Activated T-helper 1 cell treated with Interleukin-2 at 50 U/mL for 16 hours (primary cell): ENCODE data around the gene FDX1.

Source experiments
- DNase-seq: peaks from one replicate; pipeline ENCODE4 v3.0.0-alpha.2; 2020; ENCODE audit warnings: low read depth

The FDX1 gene

DNA sequence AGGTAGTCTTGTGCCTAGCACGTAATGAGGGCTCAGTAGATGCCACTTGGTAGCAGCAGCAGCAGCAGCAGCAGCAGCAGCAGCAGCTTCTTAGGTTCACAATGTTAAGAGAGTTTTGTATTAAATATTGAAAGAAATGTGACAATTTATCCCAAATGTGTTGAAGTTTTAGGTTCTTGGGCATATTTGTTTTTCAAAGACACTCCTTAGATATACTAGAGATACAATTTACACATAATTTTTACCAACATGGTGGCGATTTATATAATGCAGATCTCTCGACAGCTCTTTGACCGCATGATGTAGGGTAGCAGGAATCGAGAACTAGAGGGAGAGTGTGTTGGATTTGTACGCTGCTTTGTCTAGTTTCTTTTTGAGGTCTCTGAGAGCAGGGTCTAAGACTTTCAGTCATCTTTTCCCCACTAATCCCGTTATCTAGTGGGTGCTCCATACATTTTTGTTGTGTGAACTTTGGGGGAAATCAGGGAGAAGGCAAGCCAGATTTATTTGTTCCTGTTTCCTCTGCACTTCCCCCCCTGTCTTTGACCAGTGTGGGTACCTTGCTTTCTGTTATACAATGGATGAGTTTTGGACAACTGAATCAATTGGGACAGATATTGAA is 1.4 kb downstream of the FDX1 start:
- no peak for DNase-seq

DNA sequence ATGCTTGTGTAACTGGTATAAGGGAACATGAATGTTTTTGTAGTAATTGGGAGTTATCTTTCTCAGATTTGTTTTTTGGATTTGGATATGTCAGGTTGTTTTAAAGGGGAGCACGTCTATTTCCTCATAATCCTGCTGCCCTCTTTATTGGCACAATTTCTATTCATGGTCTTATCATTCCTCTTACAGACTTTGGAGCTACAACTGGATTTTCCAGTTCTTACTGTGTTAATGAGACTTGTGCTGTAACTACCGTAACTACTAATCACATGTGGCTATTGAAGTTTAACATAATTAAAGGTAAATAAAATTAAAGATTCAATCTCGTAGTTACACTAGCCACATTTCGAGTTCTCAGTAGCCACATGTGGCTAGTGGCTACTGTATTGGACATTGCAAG is 1.9 kb downstream of the FDX1 start:
- no peak for DNase-seq

DNA sequence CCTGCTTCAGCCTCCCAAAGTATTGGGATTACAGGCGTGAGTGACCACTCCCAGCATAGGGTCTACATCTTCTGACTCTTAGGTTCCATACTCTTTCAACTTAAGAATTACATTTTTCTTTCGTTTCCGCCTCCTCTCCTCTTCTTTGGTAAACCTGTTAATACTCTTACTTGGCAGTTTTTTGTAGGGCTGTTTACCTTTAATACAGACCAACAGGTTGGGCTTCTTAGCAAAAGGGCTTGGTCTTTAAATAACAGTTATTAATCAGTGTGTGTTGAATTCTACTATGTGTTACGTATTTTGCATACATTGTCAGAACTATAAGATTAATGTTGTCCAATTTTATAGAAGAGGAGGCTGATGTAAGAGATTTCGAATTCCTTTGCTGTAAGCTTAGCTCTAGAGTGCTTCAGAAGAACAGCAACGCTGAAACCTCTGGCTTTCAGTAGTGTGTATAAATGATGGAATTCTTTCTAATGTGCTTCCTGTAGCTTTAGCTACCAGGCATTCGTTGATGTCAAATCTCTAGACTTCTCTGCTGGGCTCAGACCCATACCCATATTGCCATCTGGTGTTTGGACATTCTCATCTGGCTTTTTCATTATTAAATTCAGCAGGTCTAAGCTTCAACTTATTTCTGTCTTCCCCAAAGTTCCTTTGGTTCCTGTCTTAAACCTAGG is 3.1 kb downstream of the FDX1 start:
- DNase-seq, result no peak

DNA sequence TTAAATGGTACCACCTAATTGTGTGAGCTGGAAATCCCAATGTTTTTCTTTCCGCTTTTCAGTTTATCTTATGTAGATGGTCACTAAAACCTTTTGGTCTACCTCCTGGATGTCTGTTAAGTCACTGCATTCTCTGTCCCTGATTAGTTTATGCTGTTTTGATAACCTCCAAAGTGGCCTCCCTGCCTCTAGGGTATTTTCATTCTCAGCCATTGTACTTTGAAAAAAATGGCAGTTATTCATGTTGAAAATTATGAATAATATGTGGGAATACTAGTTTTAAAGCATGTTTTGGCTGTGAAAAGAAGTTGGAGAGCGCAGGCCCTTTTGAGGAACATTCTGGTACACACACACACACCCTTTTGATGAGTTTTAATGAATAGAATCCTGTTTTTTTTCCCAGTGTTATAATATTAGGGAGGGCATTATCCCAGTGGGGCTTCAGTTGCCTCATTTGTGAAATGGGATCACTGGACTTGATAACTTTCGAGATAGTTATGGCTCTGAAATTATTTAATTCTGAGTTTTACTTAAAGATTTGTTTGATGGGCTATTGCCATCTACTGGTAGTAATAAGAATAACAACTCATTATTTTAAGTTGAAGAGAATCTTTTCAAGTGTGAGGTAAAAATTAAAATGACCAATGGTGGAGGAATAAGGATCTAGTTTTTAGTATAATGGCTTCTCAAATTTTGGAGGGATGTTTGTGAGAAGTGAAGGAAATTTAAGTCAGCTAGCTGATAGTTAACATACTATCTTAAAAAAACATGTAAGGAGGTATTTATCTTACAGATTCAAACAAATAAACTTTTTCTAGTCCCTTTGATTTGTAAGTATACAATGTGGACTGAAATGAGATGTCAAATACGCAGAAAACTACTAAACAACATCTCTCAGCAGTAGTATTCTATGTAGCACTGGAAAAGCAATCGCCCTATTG is 3.9 kb downstream of the FDX1 start:
- no peak for DNase-seq

DNA sequence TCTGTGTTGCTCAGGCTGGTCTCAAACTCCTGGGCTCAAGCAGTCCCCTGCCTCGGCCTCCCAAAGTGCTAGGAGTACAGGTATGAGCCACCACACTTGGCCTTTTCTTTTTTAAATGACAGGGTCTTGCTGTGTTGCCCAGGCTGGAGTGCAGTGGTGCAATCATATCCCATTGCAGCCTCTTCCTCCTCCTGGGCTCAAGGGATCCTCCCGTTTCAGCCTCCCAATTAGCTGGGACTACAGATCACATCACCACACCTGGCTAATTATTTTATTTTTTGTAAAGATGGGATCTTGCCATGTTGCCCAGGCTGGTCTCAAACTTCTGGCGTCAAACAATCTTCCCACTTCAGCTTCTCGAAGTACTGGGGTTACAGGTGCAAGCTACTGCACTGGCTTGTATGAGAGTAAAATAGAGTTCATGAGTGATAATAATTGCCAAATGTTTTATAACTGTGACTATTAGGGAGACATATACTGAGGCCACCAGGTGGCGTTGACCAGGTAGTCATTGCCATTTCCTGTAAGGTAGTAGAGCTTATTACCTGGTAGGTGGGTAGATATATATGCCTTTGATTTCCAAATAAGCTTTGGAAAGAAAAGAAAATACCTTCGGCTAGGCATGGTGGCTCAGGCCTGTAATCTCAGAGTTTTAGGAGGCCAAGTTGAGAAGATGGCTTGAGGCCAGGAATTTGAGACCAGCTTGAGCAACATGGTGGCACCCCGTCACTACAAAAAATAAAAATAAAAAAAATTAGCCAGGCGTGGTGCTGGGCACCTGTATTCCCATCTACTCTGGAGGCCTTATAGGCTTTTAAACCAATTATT is 5.4 kb downstream of the FDX1 start:
- DNase-seq, result no peak

DNA sequence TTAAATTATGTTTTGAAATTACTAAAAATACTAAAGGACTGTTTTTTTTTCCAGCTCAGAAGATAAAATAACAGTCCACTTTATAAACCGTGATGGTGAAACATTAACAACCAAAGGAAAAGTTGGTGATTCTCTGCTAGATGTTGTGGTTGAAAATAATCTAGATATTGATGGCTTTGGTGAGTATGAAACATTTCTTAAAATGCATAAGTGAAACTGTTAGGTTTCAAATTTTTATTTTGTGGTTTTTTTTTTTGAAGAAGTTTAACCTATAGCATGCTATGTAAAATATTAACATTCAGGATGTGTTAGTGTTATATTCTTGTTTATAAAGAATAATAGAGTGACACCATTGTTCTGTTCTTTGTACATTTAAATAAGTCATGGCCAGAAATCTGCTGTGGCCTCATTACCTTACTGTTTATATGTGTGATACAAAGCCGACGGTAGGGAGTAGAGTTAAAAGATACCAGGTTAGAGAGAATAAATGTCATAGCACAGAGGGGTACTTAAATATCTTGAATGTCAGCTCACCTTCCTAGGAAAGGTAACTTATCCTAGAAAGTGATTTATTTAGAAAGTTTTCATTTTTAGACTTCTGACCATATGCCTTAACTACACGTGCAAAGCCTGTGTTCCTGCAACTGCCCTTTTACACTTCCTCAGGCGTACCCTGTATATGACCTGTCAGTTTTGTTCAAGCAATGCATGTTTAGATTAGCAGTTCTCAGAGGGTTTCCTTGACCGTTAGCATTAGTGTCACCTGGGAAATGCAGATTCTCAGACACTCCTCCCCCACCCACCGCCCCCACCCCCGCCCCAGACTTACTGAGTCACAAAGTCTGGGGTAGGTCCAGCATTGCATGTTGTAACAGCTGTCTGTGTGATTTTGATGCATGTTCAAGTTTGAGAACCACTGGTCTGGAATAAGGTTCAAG is 6.3 kb downstream of the FDX1 start:
- DNase-seq, result no peak

DNA sequence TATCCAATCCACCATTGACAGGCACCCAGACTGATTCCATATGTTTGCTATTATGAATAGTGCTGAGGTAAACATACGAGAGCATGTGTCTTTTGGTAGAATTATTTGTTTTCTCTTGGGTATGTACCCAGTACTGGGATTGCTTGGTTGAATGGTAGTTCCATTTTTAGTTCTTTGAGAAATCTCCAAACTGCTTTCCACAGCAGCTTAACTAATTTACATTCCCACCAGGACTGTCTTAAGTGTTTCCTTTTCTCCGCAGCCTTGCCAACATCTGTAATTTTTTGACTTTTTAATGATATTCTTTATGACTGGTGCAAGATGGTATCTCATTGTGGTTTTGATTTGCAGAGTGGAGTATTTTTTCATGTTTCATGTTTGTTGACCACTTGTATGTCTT is 8.3 kb downstream of the FDX1 start:
- DNase-seq, result no peak

DNA sequence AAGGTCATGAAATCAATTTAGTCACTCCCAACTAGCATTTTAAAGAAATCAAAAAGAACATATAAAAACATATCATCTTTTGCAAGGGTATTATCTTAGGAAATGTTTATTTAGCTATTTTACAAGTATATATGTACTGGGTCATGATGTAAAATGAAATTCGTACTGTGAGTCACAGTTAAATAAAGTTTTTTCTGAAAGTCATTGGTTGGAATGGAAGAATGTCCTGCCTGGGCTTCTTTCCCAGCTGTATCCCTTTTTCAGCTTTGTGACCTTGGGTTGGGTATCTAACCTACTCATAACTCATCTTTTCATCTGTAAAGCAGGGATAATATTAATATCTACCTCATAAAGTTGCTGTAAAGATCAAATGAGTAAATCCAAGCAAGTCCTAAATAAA is 15.7 kb downstream of the FDX1 start:
- no peak for DNase-seq

DNA sequence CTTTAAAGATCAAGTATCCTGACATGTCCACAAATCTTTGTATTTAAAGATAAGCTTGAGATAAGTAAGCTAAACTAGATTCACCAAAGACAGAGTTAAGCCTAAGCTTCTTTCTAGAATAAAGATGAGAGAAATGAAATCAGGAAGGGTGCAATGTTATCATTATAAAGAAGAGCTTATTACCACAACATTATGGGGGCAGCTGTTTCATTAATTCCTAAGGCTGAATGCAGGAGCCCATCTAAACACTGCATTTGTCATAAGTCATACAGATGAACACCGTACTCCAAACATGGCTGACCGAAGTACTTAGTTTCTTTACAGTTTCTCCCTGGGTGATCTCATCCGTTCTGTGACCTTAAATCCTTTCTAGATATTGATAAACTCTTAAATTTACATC is 16.3 kb downstream of the FDX1 start:
- DNase-seq, result no peak

DNA sequence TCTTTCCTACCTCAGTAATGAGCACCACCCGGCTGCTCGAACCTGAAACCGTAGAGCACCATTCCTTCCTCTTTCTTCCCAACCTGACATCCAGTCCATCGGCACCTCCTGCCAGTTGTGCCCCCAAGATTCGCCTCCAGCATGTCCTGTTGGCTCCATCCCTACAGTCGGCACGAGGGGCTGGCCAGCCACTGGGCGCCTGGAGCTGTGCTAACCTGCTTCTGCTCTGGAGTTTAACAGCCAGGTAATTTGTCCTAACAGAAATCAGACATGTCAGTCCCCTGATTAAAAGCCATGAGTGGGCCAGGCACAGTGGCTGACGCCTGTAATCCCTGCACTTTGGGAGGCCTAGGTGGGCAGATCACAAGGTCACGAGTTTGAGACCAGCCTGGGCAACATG is 16.8 kb downstream of the FDX1 start:
- DNase-seq, result no peak

DNA sequence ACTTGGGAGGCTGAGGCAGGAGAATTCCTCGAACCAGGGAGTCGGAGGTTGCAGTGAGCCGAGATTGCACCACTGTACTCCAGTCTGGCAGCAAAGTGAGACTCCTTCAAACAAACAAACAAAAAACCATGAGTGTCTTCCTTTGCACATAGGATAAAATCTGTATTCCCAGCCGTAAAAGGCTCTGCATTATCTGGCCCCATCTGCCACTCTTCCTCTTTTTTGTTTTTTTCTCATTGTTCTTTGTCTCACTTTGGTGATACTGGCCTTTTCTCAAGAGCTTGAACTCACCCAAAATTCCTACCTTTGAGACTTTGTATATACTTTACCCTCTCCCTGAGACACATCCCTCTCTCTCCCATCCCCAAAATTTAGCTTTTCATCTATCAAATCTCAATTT is 17.6 kb downstream of the FDX1 start:
- DNase-seq, result no peak

DNA sequence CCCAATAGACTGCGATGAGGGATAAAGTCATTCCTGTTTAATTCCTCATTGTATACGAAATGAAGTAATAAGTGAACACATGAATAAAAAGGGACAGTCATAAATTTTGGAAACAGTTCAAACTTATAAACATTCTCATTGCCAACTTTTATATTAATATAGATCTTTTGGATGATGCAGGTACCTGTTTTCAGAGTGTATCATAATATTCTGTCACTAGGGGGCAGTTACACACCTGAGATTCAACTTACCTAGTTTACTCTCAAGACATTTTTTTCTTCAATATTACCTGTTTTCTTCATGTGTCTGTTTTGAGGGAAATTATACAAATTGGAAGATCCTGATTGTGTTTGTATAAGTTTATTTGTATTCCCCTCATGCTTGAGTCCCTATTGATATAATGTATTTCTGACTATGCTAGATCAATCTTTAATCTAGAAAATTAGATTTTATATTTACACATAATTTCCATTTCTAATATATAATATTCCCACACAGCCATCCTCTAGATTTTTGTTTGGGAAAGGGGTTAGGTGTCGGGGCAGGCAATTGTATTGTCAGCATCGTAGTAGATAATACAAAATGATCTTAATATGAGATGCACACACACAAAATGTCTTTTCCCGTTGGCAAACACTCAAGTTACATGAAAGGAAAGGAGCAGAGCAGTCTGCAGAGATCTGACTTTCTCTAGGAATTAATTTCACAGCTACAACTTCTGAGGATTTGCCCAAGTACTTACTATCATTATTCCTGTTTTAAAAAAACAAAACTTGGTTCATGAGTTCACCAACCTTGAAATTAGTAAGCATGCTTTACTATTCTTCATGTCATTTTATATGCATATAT is 18.4 kb downstream of the FDX1 start:
- no peak for DNase-seq

DNA sequence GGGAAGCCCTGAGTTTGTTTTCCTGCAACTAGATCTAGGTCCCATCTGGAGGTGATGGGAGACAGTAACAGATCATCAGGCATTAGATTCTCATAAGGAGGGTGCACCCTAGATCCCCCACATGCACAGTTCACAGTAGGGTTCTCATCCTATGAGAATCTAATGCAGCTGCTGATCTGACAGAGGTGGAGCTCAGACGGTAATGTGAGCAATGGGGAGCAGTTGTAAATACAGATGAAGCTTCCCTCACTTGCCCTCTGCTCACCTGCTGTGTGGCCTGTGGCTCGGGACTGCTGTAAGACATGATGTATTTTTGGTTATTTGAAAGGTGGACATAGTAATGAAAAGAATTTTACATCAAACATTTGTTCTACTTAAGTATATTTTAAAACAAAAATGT is 20.5 kb downstream of the FDX1 start:
- DNase-seq, result no peak

DNA sequence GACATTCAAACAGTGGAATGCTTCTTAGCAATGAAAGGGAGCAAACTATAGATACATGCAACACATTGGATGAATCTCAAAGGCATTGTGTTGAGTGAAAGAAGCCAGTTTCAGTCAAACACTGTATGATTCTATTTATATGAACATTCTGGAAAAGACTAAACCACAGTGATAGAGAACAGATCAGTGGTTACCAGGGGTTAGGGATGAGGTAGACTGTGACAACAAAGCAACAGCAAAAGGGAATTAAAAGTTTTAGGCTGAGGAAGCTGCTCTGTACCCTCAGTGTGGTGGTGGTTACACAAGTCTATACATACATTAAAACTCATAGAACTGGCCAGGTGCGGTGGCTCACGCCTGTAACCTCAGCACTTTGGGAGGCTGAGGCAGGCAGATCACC is 23.0 kb downstream of the FDX1 start:
- DNase-seq, result no peak

DNA sequence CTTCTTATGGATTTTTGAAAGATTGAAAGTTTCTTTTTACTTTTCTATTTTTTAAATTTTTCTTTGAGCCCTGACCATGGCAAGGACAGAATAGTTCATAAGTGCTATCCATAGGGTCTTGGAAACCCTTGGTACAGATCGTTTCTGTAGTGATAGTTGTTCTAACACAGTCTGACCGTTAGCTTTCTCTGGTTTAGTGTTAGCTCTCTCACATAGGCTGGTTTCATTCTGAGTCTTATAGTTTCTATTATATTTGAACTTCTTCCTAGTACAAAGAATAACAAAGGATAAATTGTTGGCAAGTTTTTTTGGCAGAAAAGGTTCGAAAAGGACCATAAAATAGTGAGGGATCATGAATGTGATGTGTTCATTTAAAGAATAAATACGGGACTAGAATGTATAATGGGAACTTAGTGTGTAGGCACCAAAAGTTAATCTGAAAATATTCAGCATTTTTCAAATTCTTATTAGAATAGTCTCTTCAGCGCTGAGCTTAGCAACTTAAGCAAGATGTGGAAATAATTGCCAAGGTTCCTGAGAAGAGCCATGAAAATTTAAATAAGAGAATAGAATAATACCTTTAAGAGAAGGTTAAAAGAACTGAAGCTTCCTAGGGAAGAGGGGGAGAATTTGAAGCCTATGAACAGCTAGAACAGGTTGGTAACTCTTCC is 24.1 kb downstream of the FDX1 start:
- DNase-seq, result no peak

DNA sequence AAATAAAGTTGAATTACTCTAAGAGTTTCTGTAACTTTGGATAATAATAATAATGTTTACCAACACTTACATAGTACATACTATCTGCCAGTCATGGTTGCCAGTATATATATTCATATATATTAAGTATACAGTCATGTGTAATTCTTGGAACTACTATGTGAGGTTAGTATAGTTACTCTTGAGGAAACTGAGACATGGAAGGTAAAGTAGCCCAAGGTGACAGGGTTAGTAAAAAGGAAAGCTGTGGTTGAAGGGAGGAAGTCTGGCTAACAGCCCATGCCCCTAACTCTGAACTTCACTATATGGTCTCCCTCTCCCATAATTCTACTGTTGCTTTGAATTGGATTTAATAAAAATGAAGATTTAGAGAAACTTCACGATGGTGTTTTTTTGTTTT is 24.9 kb downstream of the FDX1 start:
- no peak for DNase-seq

DNA sequence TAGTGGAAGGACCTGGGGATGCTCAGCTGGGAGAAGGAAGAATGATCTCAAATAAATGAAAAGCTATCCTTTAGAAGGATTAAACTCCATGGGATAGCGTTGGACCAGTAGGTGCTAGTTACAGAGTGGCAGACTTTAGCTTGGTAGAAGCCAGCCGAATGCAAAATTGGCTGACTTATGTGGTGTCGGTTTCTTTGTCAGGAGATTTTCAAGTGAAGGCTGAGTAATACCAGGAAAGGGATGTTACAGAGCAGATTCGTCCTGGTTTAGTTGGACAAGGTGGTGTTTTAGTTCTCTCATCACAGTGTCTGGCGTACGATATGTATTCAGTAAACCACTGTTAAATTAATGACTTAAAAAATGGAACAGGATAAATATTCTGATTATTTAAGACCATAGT is 26.0 kb downstream of the FDX1 start:
- no peak for DNase-seq

DNA sequence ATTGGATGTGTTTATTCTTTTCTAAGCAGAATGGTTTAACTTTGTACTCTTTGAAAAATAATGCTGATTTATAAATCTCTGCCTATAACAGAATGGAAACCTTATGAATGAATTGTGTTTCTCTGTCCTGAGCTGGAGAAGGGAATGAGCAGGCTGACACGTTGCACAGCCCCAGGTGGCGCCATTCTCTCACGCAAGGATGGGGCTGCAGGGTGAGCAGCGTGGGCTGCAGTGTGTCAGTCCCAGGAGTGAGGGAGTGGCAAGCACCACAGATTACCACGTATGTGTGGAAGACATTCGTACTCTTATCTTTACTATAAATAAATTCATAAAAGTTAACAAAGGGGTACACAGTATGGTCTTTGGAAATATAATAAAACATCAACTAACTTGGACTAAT is 33.4 kb downstream of the FDX1 start:
- DNase-seq, result no peak

DNA sequence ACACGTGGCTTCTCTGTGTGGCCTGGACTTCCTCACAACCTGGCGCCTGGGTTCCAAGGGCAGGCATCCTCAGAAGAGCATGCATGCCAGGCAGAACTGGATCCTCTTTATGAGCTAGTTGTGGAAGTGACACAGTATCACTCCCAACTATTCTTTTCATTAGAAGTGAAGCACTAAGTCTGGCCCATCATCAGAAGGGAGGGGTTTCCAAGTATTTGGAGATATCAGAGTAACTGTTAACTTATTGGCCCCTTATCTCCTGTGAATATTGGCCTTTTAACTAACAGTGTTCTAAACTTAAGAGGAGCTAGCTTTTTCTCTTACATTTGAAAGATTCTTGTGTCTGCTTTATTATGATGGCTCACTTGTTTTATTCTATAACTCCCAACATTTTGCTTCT is 35.5 kb downstream of the FDX1 start:
- no peak for DNase-seq

DNA sequence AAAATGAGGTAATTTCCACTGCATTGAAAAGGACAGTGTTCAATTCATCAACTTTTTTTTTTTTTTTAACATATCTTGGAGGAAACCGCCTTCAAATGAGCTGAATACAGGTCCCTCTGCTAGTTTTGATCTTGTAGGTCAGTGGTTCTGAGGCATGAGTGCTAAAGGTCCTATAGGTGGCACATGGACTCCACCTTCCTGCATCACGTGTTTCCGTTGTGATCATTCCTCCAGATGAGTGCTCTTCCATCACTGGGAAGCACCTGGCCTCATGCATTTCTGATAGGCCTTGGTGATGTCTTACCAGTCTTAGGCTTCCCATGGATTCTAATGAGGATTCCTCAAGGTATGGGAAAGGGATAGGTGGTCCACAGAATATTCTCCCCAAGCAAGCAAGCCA is 37.8 kb downstream of the FDX1 start:
- DNase-seq, result no peak
